Esophagus squamous epithelium (tissue), 5 donors: ENCODE results near the gene ABHD8. TPM values are rescaled to one million over a fixed set of nuclear protein-coding genes. Genes with fewer than 3 reads are reported as not detected.

Experiments used
- DNase-seq: peaks from one replicate; lab custom pipeline; 2025; lab: John Stamatoyannopoulos, UW
- H3K27ac ChIP-seq, 4 donors: fragments of 200-600 bp; sonication (generic); one replicate each; pipeline ENCODE4 v1.5.1; 2016 to 2019; ENCODE audit warnings: mild to moderate bottlenecking in 1 of 4
- H3K27me3 ChIP-seq, 4 donors: fragments of 200-600 bp; sonication (generic); 1 replicate in 3 of 4; 2 replicates in 1 of 4; pipeline versions ENCODE4 v1.5.1 to v1.6.0; 2017 to 2021; ENCODE audit warnings: antibody characterized with exemption in 1 of 4
- H3K36me3 ChIP-seq, 3 donors: fragments of 200-600 bp; sonication (generic); one replicate each; pipeline ENCODE4 v1.5.1; 2016 to 2019
- H3K4me1 ChIP-seq, 3 donors: fragments of 200-600 bp; sonication (generic); one replicate each; pipeline ENCODE4 v1.5.1; 2017 to 2019
- H3K4me3 ChIP-seq, 4 donors: fragments of 200-600 bp; sonication (generic); 1 replicate in 3 of 4; 2 replicates in 1 of 4; pipeline ENCODE4 v1.5.1; 2016 to 2019; ENCODE audit warnings: mild to moderate bottlenecking in 2 of 4, moderate library complexity in 1 of 4
- H3K9me3 ChIP-seq, 3 donors: fragments of 200-600 bp; sonication (generic); one replicate each; pipeline ENCODE4 v1.5.1; 2016 to 2019
- POLR2A ChIP-seq, 4 donors: fragments of 450-650 bp; IDR thresholded peaks; one replicate each; pipeline ENCODE4 v1.6.1; 2017; ENCODE audit warnings: antibody characterized with exemption in 4 of 4, mild to moderate bottlenecking in 4 of 4, moderate library complexity in 3 of 4
- WGBS, 2 donors: methylation state at CpG; one replicate each; pipeline ENCODE4 v1.1.5; 2018; 5-methylcytosine and 5-hydroxymethylcytosine counted together
- intact Hi-C: fragments of 100-400 bp; cut with DNase I; formaldehyde crosslinking; loops from one replicate; pipeline ENCODE4 v1.15.0; 2022
- total RNA-seq, 4 donors: library from RNA; depleted of rRNA; stranded (reverse); fragments of >200 nt; gene quantifications; one replicate each; pipeline ENCODE4 v1.1.0, GENCODE V29; 2016
- TF ChIP-seq, protein P1 (sequence below), 6 experiments: fragments of 450-650 bp in 4 of 6; fragments of 200-600 bp in 2 of 6; sonication (generic) in 2 of 6; IDR thresholded peaks; one replicate each; pipeline ENCODE4 v1.5.1; 2016 to 2019; ENCODE audit warnings: antibody characterized with exemption in 6 of 6, mild to moderate bottlenecking in 4 of 6, moderate library complexity in 4 of 6
- donor health status: DM: yes; HTN: yes; CAD: no.

ABHD8 gene, protein sequence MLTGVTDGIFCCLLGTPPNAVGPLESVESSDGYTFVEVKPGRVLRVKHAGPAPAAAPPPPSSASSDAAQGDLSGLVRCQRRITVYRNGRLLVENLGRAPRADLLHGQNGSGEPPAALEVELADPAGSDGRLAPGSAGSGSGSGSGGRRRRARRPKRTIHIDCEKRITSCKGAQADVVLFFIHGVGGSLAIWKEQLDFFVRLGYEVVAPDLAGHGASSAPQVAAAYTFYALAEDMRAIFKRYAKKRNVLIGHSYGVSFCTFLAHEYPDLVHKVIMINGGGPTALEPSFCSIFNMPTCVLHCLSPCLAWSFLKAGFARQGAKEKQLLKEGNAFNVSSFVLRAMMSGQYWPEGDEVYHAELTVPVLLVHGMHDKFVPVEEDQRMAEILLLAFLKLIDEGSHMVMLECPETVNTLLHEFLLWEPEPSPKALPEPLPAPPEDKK
- 1 to 10 TPM; 2.0 to 8.4 (median 5.2) TPM for total RNA-seq

DNA sequence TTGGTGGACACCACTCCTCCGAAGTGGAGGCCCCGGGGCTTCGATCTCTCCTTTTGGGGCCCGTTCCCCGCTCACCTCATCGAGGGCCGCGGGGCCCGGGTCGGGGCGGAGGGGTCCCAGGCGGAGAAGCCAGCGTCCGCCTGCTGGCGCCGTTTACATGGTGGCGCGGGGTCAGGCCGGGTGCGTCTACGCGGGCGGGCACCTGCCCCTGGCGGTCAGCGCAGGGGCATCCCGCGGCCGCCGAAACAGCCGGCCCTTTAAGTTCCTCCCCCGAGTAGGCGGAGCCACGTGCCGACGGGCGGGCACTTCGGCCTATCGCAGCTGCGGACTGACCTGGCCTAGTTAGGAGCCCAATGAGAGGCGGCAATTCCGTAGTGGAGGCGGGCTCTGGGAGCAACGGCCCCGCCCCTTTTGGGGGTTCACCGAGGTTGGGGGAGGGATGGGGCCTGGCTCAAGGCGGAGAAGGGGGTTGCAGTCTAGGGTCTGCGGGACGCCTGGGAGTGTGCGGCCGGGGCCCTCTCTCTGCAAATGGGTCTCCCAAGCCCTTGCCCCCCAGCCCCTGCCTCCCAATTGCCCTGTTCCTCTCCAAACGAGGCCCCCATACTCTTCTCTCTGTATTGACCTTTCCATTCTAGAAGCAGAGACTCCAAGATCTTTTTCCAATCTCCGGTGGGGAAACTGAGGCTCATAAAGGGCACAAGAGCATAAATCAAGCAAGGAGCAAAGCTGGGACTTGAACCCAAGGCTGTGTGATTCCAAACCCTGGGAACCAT, at the start of gene ABHD8:
TSS of gene ABHD8 (minus strand) at position 259 of the 773 bp plus-strand sequence. CDS start 1,809 bp downstream, outside the sequence.
- Histone ChIP-seq H3K4me3 (peak within 1 kb of the TSS; percentile 62 to 86 (median 81)), H3K4me1 (peaks cover 17 to 66% (median 36%) of the 10 kb centered on the region in 3 donors), H3K9me3 (no peaks in the 10 kb centered on the region), H3K27me3 (no peaks in the 10 kb centered on the region), H3K27ac (peak within 1 kb of the TSS; percentile 75 to 94 (median 90)), H3K36me3 (peaks cover 0 to 17% (median 0%) of the 10 kb centered on the region in 3 donors)
- peak; percentile 68 for DNase-seq
- 3 to 11% methylated on average over 5 to 6 of the region's 52 CpGs for WGBS, 2 donors
- intact Hi-C loops = no loop called here
- TF ChIP-seq, protein P1, sequence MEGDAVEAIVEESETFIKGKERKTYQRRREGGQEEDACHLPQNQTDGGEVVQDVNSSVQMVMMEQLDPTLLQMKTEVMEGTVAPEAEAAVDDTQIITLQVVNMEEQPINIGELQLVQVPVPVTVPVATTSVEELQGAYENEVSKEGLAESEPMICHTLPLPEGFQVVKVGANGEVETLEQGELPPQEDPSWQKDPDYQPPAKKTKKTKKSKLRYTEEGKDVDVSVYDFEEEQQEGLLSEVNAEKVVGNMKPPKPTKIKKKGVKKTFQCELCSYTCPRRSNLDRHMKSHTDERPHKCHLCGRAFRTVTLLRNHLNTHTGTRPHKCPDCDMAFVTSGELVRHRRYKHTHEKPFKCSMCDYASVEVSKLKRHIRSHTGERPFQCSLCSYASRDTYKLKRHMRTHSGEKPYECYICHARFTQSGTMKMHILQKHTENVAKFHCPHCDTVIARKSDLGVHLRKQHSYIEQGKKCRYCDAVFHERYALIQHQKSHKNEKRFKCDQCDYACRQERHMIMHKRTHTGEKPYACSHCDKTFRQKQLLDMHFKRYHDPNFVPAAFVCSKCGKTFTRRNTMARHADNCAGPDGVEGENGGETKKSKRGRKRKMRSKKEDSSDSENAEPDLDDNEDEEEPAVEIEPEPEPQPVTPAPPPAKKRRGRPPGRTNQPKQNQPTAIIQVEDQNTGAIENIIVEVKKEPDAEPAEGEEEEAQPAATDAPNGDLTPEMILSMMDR (IDR thresholded peaks at IDR 0.05) = peak; percentile 45 to 75 (median 60)
- peak in 2 of 4 donors; percentile 22 to 47 for TF ChIP-seq POLR2A (IDR thresholded peaks at IDR 0.05)

DNA sequence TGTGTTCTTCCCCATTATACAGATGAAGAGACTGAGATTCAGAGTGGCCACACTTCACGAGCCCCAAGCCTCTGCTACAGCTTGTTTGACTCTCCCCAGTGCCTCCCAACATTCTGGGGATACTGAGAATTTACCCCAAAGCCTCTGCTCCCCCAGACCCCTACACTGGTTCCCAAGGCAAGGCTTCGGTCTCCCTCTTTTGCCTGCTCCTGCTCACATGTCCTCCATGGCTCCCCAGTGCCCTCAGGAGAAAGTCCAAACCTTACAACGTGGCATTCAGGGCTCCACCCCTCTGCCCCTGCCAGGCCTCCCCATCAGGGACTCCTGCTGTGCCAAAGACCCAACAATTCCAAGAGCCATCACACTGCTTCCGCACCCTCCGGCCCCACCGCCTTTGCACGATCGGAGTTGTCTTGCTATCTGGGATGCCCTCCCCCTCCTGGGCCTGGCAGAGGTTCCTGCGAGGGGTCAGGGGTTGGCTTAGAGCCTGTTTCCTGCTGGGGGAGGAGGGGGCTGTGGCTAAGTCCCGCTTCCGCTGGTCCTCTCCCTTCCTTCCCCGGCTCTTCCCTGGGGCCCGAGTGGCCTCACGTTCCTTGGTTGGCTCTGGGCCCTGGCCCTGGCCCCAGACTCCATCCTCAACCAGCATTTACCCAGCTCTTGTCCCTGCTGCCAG, 49.5 kb upstream of the ABHD8 start:
- TF ChIP-seq, protein P1 (IDR thresholded peaks at IDR 0.05) = no peak
- TF ChIP-seq POLR2A (IDR thresholded peaks at IDR 0.05) = no peak

DNA sequence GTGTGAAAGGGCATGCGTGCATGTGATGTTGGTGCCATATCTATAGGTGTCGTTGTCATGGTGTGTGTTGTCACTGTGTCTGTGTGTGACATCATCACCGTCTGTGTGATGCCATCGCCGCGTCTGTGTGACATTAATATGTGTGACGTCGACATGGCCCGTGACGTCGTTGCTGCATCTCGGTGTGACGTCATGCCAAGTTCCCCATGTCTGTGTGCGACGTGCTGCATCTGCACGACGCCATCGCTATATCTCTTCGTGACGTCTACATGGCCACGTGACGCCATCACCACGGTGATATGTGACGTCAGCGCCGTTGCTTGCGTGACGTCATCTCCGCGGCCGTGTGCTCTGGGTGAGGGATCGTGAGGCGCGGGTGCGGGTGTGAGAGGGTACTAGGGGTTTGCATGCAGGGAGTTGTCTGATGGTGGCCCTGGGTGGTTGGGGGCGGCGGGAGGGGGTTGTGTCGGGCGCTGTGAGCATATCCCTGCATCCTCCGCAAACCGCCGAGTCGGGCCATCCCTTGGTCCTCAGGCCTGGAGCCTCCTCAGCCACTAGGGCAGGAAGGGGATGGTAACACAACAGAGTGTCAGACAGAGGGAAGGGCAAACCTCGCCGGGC, 48.7 kb upstream of the ABHD8 start:
- Histone ChIP-seq H3K4me1 (peaks cover 7 to 39% (median 9%) of the 10 kb centered on the region in 3 donors), H3K36me3 (no peaks in the 10 kb centered on the region), H3K9me3 (no peaks in the 10 kb centered on the region), H3K27me3 (peaks cover 0 to 31% (median 0%) of the 10 kb centered on the region in 4 donors), H3K4me3 (no peak overlapping the region), H3K27ac (peak overlapping the region in 2 of 4 donors; percentile 11 to 38)
- no peak for DNase-seq
- 86 to 89% methylated on average over 33 to 34 of the region's 45 CpGs for WGBS, 2 donors
- TF ChIP-seq, protein P1 (IDR thresholded peaks at IDR 0.05) = no peak
- no peak for TF ChIP-seq POLR2A (IDR thresholded peaks at IDR 0.05)
- intact Hi-C loops = no loop called here

More for the DNA sequence above, 49.5 kb upstream of the ABHD8 start:
- Histone ChIP-seq H3K4me3 (no peak overlapping the region), H3K9me3 (no peaks in the 10 kb centered on the region), H3K4me1 (peaks cover 5 to 30% (median 7%) of the 10 kb centered on the region in 3 donors), H3K36me3 (no peaks in the 10 kb centered on the region), H3K27ac (peak overlapping the region in 2 of 4 donors; percentile 11 to 38), H3K27me3 (peaks cover 0 to 31% (median 0%) of the 10 kb centered on the region in 4 donors)
- WGBS, 2 donors = 35 to 54% methylated on average over 9 to 12 of the region's 14 CpGs
- intact Hi-C loops = no loop called here
- no peak for DNase-seq

DNA sequence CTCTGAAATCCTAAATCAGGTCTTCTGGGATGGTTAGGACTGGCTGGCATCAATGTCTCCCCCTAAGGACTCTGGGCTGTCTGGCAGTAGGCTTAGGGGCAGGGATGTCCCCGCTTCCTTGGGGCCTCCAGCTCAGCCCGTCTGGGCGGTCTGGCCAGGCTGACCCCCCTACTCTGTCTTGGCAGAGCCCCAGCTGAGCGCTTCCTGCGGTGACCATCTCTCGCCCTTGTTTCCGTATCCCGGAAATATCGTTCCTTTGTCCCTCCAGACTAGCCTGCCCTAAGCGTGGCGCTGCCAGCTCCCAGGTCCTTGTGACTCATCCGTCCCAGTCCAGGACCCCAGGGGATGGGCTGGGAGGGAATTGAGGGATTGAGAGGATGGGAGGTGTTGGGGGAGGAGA, 45.5 kb upstream of the ABHD8 start:
- Histone ChIP-seq H3K27me3 (peaks cover 0 to 31% (median 0%) of the 10 kb centered on the region in 4 donors), H3K27ac (peak overlapping the region in 3 of 4 donors; percentile 43 to 75 (median 72)), H3K36me3 (peaks cover 0 to under 1% (median 0%) of the 10 kb centered on the region in 3 donors), H3K4me1 (peaks cover 7 to 52% (median 13%) of the 10 kb centered on the region in 3 donors), H3K9me3 (no peaks in the 10 kb centered on the region), H3K4me3 (peak overlapping the region in 1 of 4 donors; percentile 22)
- TF ChIP-seq, protein P1 (IDR thresholded peaks at IDR 0.05) = no peak
- no peak for TF ChIP-seq POLR2A (IDR thresholded peaks at IDR 0.05)
- 8 to 11% methylated on average over 10 to 12 of the region's 12 CpGs for WGBS, 2 donors
- intact Hi-C loops = no loop called here
- DNase-seq = no peak
